GM18861 (cell line): Measurements from ENCODE around the gene SH3RF1.

Source experiments
- ATAC-seq: cut with Tn5 transposase; IDR thresholded peaks from one replicate; pipeline ENCODE4 v1.9.1; 2021; ENCODE audit not compliant: unreplicated experiment

SH3RF1 gene

GRCh38 chr4:169167957-169168858, 102.5 kb downstream of the SH3RF1 start:
- peak; percentile 92 for ATAC-seq

- ATAC-seq, result no peak
Observed at GRCh38 chr4:169164669-169165415, 105.9 kb downstream of the SH3RF1 start.

GRCh38 chr4:169163947-169164668, 106.6 kb downstream of the SH3RF1 start:
- ATAC-seq, result no peak

- no peak for ATAC-seq
Observed at GRCh38 chr4:169163495-169163894, 107.3 kb downstream of the SH3RF1 start.

- no peak for ATAC-seq
Observed at GRCh38 chr4:169160825-169161224, 109.9 kb downstream of the SH3RF1 start.

GRCh38 chr4:169159624-169160171, 111.1 kb downstream of the SH3RF1 start:
- no peak for ATAC-seq

GRCh38 chr4:169158861-169159260, 111.9 kb downstream of the SH3RF1 start:
- no peak for ATAC-seq

- ATAC-seq, result no peak
Observed at GRCh38 chr4:169158046-169158445, 112.7 kb downstream of the SH3RF1 start.

- ATAC-seq, result no peak
Observed at GRCh38 chr4:169156392-169156791, 114.4 kb downstream of the SH3RF1 start.

- no peak for ATAC-seq
Observed at GRCh38 chr4:169154121-169154520, 116.6 kb downstream of the SH3RF1 start.

GRCh38 chr4:169153481-169154087, 117.2 kb downstream of the SH3RF1 start:
- ATAC-seq, result no peak

- no peak for ATAC-seq
Observed at GRCh38 chr4:169152899-169153298, 117.9 kb downstream of the SH3RF1 start.

GRCh38 chr4:169152098-169152497, 118.7 kb downstream of the SH3RF1 start:
- ATAC-seq, result no peak

GRCh38 chr4:169151671-169152070, 119.1 kb downstream of the SH3RF1 start:
- no peak for ATAC-seq

GRCh38 chr4:169150806-169151205, 120.0 kb downstream of the SH3RF1 start:
- no peak for ATAC-seq

- no peak for ATAC-seq
Observed at GRCh38 chr4:169148885-169149284, 121.9 kb downstream of the SH3RF1 start.

GRCh38 chr4:169147191-169147590, 123.6 kb downstream of the SH3RF1 start:
- no peak for ATAC-seq

- no peak for ATAC-seq
Observed at GRCh38 chr4:169144061-169144600, 126.6 kb downstream of the SH3RF1 start.

- ATAC-seq, result no peak
Observed at GRCh38 chr4:169143335-169143734, 127.4 kb downstream of the SH3RF1 start.

- ATAC-seq, result no peak
Observed at GRCh38 chr4:169142906-169143305, 127.8 kb downstream of the SH3RF1 start.
